Measurements from ENCODE around the gene FGD6. TPM values are rescaled to one million over a fixed set of nuclear protein-coding genes. Genes with fewer than 3 reads are reported as not detected.

FGD6 gene
- total and polyA plus RNA-seq, 2 experiments from 2014 or later = 10.4 to 17.2 TPM

DNA sequence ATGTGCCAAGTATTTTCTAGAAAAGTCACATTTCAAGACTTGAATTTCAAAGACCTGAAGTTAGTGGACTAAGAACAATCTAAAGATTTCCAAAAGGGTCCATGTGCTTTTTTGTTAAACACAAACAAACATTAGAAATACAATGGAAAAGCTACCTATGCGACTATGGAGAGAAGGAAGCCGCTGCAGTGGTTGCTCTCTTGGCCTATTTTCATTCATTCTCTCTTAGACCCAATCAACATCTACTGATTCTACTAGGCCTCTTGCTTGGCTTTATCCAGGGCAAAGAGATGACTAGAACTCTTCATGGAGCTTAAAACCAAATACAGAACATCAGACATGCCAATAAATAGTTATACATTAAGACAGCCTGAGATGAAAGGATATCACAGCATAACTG lies 9.9 kb downstream of the FGD6 start:
- 82% methylated on average over 2 of the region's 2 CpGs for WGBS (ENCODE audit: low lambda C conversion rate, missing lambda C conversion rate)
- H4K20me1 ChIP-seq (ENCODE audit: insufficient read depth, poor library complexity, severe bottlenecking) = peaks cover 3% of the 10 kb centered on the region
- TF ChIP-seq EZH2phosphoT487 (IDR thresholded peaks at IDR 0.05; ENCODE audit: low read depth, severe bottlenecking, unreplicated experiment) = no peak
- TF ChIP-seq EZH2 (IDR thresholded peaks at IDR 0.05; ENCODE audit: borderline replicate concordance) = no peak
- TF ChIP-seq, protein P1, sequence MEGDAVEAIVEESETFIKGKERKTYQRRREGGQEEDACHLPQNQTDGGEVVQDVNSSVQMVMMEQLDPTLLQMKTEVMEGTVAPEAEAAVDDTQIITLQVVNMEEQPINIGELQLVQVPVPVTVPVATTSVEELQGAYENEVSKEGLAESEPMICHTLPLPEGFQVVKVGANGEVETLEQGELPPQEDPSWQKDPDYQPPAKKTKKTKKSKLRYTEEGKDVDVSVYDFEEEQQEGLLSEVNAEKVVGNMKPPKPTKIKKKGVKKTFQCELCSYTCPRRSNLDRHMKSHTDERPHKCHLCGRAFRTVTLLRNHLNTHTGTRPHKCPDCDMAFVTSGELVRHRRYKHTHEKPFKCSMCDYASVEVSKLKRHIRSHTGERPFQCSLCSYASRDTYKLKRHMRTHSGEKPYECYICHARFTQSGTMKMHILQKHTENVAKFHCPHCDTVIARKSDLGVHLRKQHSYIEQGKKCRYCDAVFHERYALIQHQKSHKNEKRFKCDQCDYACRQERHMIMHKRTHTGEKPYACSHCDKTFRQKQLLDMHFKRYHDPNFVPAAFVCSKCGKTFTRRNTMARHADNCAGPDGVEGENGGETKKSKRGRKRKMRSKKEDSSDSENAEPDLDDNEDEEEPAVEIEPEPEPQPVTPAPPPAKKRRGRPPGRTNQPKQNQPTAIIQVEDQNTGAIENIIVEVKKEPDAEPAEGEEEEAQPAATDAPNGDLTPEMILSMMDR (IDR thresholded peaks at IDR 0.05; ENCODE audit: poor library complexity) = no peak
- no peak overlapping the region for H3K27ac ChIP-seq
- H3K9me2 ChIP-seq (replicated peaks; ENCODE audit: insufficient read depth) = no peaks in the 10 kb centered on the region
- H3K36me3 ChIP-seq (replicated peaks; ENCODE audit: insufficient read depth, low read depth) = no peaks in the 10 kb centered on the region
- no peak overlapping the region for H3K4me3 ChIP-seq
- peaks cover 82% of the 10 kb centered on the region for H3K79me2 ChIP-seq
- no peaks in the 10 kb centered on the region for H3K27me3 ChIP-seq
- no peak overlapping the region for H3K4me2 ChIP-seq
- no peaks in the 10 kb centered on the region for H3K9me3 ChIP-seq (ENCODE audit: low read depth)
- no peak overlapping the region for H2AFZ ChIP-seq
- no peak for DNase-seq (ENCODE audit: low spot score)
- H3K4me1 ChIP-seq (ENCODE audit: insufficient read depth) = peaks cover 35% of the 10 kb centered on the region

GRCh38 chr12:95206916-95207315 lies 10.4 kb downstream of the FGD6 start:
- Histone ChIP-seq H3K27me3 (no peaks in the 10 kb centered on the region), H2AFZ (no peak overlapping the region), H3K4me2 (no peak overlapping the region), H3K79me2 (peaks cover 82% of the 10 kb centered on the region), H4K20me1 (ENCODE audit: insufficient read depth, poor library complexity, severe bottlenecking) (peaks cover 2% of the 10 kb centered on the region), H3K4me1 (ENCODE audit: insufficient read depth) (peaks cover 40% of the 10 kb centered on the region), H3K4me3 (no peak overlapping the region), H3K9me2 (replicated peaks; ENCODE audit: insufficient read depth) (no peaks in the 10 kb centered on the region), H3K36me3 (replicated peaks; ENCODE audit: insufficient read depth, low read depth) (no peaks in the 10 kb centered on the region), H3K27ac (peak overlapping the region; percentile 98), H3K9me3 (ENCODE audit: low read depth) (no peaks in the 10 kb centered on the region)
- DNase-seq (ENCODE audit: low spot score) = no peak
- TF ChIP-seq EZH2 (IDR thresholded peaks at IDR 0.05; ENCODE audit: borderline replicate concordance) = no peak
- TF ChIP-seq, protein P1 (IDR thresholded peaks at IDR 0.05; ENCODE audit: poor library complexity) = no peak
- TF ChIP-seq EZH2phosphoT487 (IDR thresholded peaks at IDR 0.05; ENCODE audit: low read depth, severe bottlenecking, unreplicated experiment) = no peak
- WGBS (ENCODE audit: low lambda C conversion rate, missing lambda C conversion rate) = 94% methylated on average over 8 of the region's 8 CpGs

- peak; percentile 57 for DNase-seq (ENCODE audit: low spot score)
- peaks cover 52% of the 10 kb centered on the region for H3K4me1 ChIP-seq (ENCODE audit: insufficient read depth)
- peaks cover 78% of the 10 kb centered on the region for H3K79me2 ChIP-seq
- no peak for TF ChIP-seq EZH2 (IDR thresholded peaks at IDR 0.05; ENCODE audit: borderline replicate concordance)
- no peak for TF ChIP-seq EZH2phosphoT487 (IDR thresholded peaks at IDR 0.05; ENCODE audit: low read depth, severe bottlenecking, unreplicated experiment)
- TF ChIP-seq, protein P1 (IDR thresholded peaks at IDR 0.05; ENCODE audit: poor library complexity) = no peak
- no peak overlapping the region for H3K4me3 ChIP-seq
- H3K36me3 ChIP-seq (replicated peaks; ENCODE audit: insufficient read depth, low read depth) = no peaks in the 10 kb centered on the region
- H3K9me3 ChIP-seq (ENCODE audit: low read depth) = no peaks in the 10 kb centered on the region
- no peak overlapping the region for H2AFZ ChIP-seq
- 26% methylated on average over 4 of the region's 4 CpGs for WGBS (ENCODE audit: low lambda C conversion rate, missing lambda C conversion rate)
- peak overlapping the region; percentile 98 for H3K27ac ChIP-seq
- H3K27me3 ChIP-seq = no peaks in the 10 kb centered on the region
- no peaks in the 10 kb centered on the region for H3K9me2 ChIP-seq (replicated peaks; ENCODE audit: insufficient read depth)
- peak overlapping the region; percentile 26 for H3K4me2 ChIP-seq
- H4K20me1 ChIP-seq (ENCODE audit: insufficient read depth, poor library complexity, severe bottlenecking) = no peaks in the 10 kb centered on the region
Measured at GRCh38 chr12:95205685-95206084, 11.6 kb downstream of the FGD6 start.
